Measurements from ENCODE around the gene TTC9C. TPM values are rescaled to one million over a fixed set of nuclear protein-coding genes. Genes with fewer than 3 reads are reported as not detected.
A peak's percentile ranks its signal among the peaks of the same experiment; 100 is the strongest.
"Not testable (repeated sequence)": the region's sequence is repeated elsewhere in the genome, so short reads cannot be mapped to it uniquely, and the experiment has no call there.

TTC9C gene
- total RNA-seq, 4 donors from 2014 or later = 6.7 to 27.0 (median 17.0) TPM

DNA sequence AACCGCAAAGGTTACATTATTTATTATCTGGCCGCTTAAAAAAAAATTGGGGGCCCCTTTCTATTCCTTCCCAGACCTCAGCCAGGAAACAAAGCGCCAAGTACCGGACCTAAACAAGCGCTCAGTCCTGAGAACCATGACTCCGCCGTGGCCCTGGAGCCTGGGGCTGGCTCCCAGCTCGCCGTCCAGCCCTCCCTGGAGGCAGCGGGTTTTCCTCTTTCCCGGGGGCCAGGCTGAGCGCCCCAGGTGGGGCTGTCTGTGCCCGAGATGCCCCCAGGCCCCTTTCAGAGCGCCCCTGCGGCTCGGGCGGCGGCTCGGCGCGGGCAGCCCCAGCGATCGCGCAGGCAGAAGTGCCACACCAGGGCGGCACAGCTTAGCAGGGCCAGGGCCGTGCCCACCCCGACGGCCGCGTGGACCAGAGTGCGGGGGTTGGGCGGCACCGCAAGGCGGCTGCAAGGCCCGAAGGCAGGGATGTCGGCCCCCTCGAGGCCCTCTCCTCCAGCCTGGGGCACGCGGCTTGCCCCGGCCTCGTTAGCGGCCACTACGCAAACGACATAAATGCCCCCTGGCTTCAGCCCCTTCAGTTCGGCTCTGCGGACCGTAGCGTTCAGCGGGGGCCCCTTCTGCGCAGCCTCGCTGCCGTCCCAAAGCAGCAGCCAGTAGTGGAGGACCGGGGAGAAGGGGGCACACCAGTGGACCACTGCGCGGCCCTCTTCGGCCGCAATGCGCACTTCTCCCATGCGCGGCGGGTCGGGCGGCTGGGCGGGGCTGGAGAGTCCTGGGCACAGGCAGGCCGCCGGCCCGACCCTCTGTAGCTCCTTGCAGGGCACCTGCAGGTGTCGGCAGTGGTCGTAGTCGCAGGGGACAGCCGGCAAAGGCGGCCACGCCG, 40.5 kb upstream of the TTC9C start:
- Histone ChIP-seq H3K27ac (peak overlapping the region; percentile 4 to 85 (median 74)), H3K27me3 (peaks cover 20% of the 10 kb centered on the region), H3K4me3 (peak overlapping the region; percentile 5 to 33 (median 16)), H3K9me3 (no peaks in the 10 kb centered on the region), H3K4me1 (peaks cover 0 to 12% (median 5%) of the 10 kb centered on the region in 4 donors), H3K36me3 (peaks cover 0 to 18% (median 8%) of the 10 kb centered on the region in 4 donors)
- DNase-seq = no peak
- intact Hi-C loops (cut with DNase I; ENCODE audit: low total_unique reads) = loop anchor here (10.0 kb wide), 1 partner anchor 293 kb away; no protein-coding TSS in a partner anchor
- TF ChIP-seq CTCF (IDR thresholded peaks at IDR 0.05) = no peak
- TF ChIP-seq POLR2AphosphoS5 (IDR thresholded peaks at IDR 0.05) = no peak
- TF ChIP-seq EP300 (IDR thresholded peaks at IDR 0.05; ENCODE audit: low read depth) = no peak
- TF ChIP-seq POLR2A (IDR thresholded peaks at IDR 0.05) = no peak
- in situ Hi-C loops (cut with MboI; ENCODE audit: low pct_ligation_motif_present in 1 of 4, low pct_unique_long_range_greater_than_20kb in 1 of 4, low sequenced_read_pairs in 3 of 4) = loop anchor here in 2 of 4 donors (25.0 kb wide), 2 partner anchors 275 to 300 kb away; partner anchors contain the start of gene SCGB1A1 (in 1 of the 2)
- WGBS, 2 donors (ENCODE audit: low coverage in 1 of 2) = 63% methylated on average over 65 of the region's 74 CpGs; no CpG with 5 or more reads in 1 of the 2 donors

- 67% methylated on average over 1 of the region's 1 CpG for WGBS, 2 donors (ENCODE audit: low coverage in 1 of 2)
- TF ChIP-seq CTCF (IDR thresholded peaks at IDR 0.05) (no peak), EP300 (IDR thresholded peaks at IDR 0.05; ENCODE audit: low read depth) (no peak), POLR2A (IDR thresholded peaks at IDR 0.05) (no peak), POLR2AphosphoS5 (IDR thresholded peaks at IDR 0.05) (no peak)
- H3K9me3 ChIP-seq = no peaks in the 10 kb centered on the region
- DNase-seq = no peak
- H3K36me3 ChIP-seq = peaks cover 0 to 23% (median 9%) of the 10 kb centered on the region in 4 donors
- H3K4me1 ChIP-seq = peaks cover 0 to 12% (median 3%) of the 10 kb centered on the region in 4 donors
- H3K27me3 ChIP-seq = peaks cover 20% of the 10 kb centered on the region
- intact Hi-C loops (cut with DNase I; ENCODE audit: low total_unique reads) (loop anchor here (10.0 kb wide), 1 partner anchor 294 kb away; no protein-coding TSS in a partner anchor), in situ Hi-C loops (cut with MboI; ENCODE audit: low pct_ligation_motif_present in 1 of 4, low pct_unique_long_range_greater_than_20kb in 1 of 4, low sequenced_read_pairs in 3 of 4) (loop anchor here in 2 of 4 donors (25.0 kb wide), 2 partner anchors 276 to 301 kb away; partner anchors contain the start of gene SCGB1A1 (in 1 of the 2))
- H3K27ac ChIP-seq = peak overlapping the region; percentile 41 to 85 (median 74)
- peak overlapping the region in 3 of 4 donors; percentile 5 to 33 (median 18) for H3K4me3 ChIP-seq
Observed at GRCh38 chr11:62688491-62688890, 39.8 kb upstream of the TTC9C start.

- Histone ChIP-seq H3K36me3 (peaks cover 0 to 23% (median 9%) of the 10 kb centered on the region in 4 donors), H3K27ac (peak within 1 kb of the TSS; percentile 41 to 85 (median 74)), H3K27me3 (peaks cover 20% of the 10 kb centered on the region), H3K4me3 (peak within 1 kb of the TSS in 3 of 4 donors; percentile 5 to 33 (median 12)), H3K9me3 (no peaks in the 10 kb centered on the region), H3K4me1 (peaks cover 0 to 12% (median 4%) of the 10 kb centered on the region in 4 donors)
- TF ChIP-seq POLR2AphosphoS5 (IDR thresholded peaks at IDR 0.05) (peak; percentile 27 to 62 (median 38)), POLR2A (IDR thresholded peaks at IDR 0.05) (peak; percentile 29), EP300 (IDR thresholded peaks at IDR 0.05; ENCODE audit: low read depth) (no peak), CTCF (IDR thresholded peaks at IDR 0.05) (no peak)
- DNase-seq = peak; percentile 67
- in situ Hi-C loops (cut with MboI; ENCODE audit: low pct_ligation_motif_present in 1 of 4, low pct_unique_long_range_greater_than_20kb in 1 of 4, low sequenced_read_pairs in 3 of 4) = loop anchor here in 3 of 4 donors (10.0 to 25.0 kb wide), 4 partner anchors 95 to 302 kb away; partner anchors contain the start of genes SCGB1A1 (in 1 of the 3) and TUT1 (in 1 of the 3)
- WGBS, 2 donors (ENCODE audit: low coverage in 1 of 2) = 27 to 50% methylated on average over 2 to 11 of the region's 11 CpGs
- intact Hi-C loops (cut with DNase I; ENCODE audit: low total_unique reads) = loop anchor here (10.0 kb wide), 1 partner anchor 295 kb away; no protein-coding TSS in a partner anchor
Observed at GRCh38 chr11:62689421-62690183, 38.7 kb upstream of the TTC9C start, which contains the start of gene LRRN4CL. Gene LRRN4CL (minus strand): TSS chr11:62689530. CDS start chr11:62688508, 1,022 bp downstream.

GRCh38 chr11:62693624-62694023, 34.7 kb upstream of the TTC9C start:
- in situ Hi-C loops (cut with MboI; ENCODE audit: low pct_ligation_motif_present in 1 of 4, low pct_unique_long_range_greater_than_20kb in 1 of 4, low sequenced_read_pairs in 3 of 4) = loop anchor here in 3 of 4 donors (10.0 to 25.0 kb wide), 4 partner anchors 99 to 306 kb away; partner anchors contain the start of genes SCGB1A1 (in 1 of the 3) and TUT1 (in 1 of the 3)
- WGBS, 2 donors (ENCODE audit: low coverage in 1 of 2) = 73 to 86% methylated on average over 4 of the region's 4 CpGs

More at GRCh38 chr11:62693624-62694023, 34.7 kb upstream of the TTC9C start:
- peaks cover 0 to 23% (median 9%) of the 10 kb centered on the region in 4 donors for H3K36me3 ChIP-seq
- H3K27ac ChIP-seq; DNase-seq; intact Hi-C loops (cut with DNase I; ENCODE audit: low total_unique reads); H3K4me3 ChIP-seq; H3K27me3 ChIP-seq; H3K9me3 ChIP-seq; H3K4me1 ChIP-seq: not testable (repeated sequence)

Measured in transverse colon (tissue), 4 donors.